Kidney epithelial cell (primary cell): ENCODE measurements around the gene MR1. TPM values are rescaled to one million over a fixed set of nuclear protein-coding genes. Genes with fewer than 3 reads are reported as not detected.

Experiments
- DNase-seq: peaks from one replicate; pipeline ENCODE4 v3.0.0-alpha.2; 2010; ENCODE audit warnings: low read depth
- H3K27me3 ChIP-seq: 2 replicates; pipeline ENCODE4 v1.6.0; 2011; ENCODE audit warnings: low read length; ENCODE audit not compliant: control insufficient read depth, insufficient read depth
- H3K36me3 ChIP-seq: 2 replicates; pipeline ENCODE4 v1.5.1; 2011; ENCODE audit warnings: low read length; ENCODE audit not compliant: control insufficient read depth, insufficient read depth
- H3K4me3 ChIP-seq: 2 replicates; pipeline ENCODE4 v1.5.1; 2011; ENCODE audit warnings: low read depth, mild to moderate bottlenecking, control low read depth, low read length
- CTCF ChIP-seq: IDR thresholded peaks from 2 replicates; pipeline ENCODE4 v1.5.1; 2011; ENCODE audit warnings: mild to moderate bottlenecking, moderate library complexity, low read length, control low read depth, inconsistent platforms; ENCODE audit not compliant: insufficient read depth, poor library complexity, severe bottlenecking
- total RNA-seq: library from RNA; depleted of rRNA; stranded (reverse); fragments of >200 nt; gene quantifications from 2 replicates; pipeline ENCODE4 v1.2.3, GENCODE V29; 2015

MR1 gene
- total RNA-seq, 1 donor from 2014 or later: 2.5 TPM

GRCh38 chr1:181076852-181077251 is 43.1 kb downstream of the MR1 start:
- Histone ChIP-seq H3K4me3 (no peak overlapping the region), H3K36me3 (no peaks in the 10 kb centered on the region), H3K27me3 (no peaks in the 10 kb centered on the region)
- DNase-seq: no peak
- no peak for TF ChIP-seq CTCF

- Histone ChIP-seq H3K36me3 (no peaks in the 10 kb centered on the region), H3K4me3 (no peak overlapping the region), H3K27me3 (no peaks in the 10 kb centered on the region)
- no peak for TF ChIP-seq CTCF
- no peak for DNase-seq
These were observed 43.9 kb downstream of the MR1 start for GRCh38 chr1:181077576-181078242.

- Histone ChIP-seq H3K27me3 (no peaks in the 10 kb centered on the region), H3K36me3 (no peaks in the 10 kb centered on the region), H3K4me3 (no peak overlapping the region)
- DNase-seq: no peak
- TF ChIP-seq CTCF: no peak
These were observed 45.6 kb downstream of the MR1 start for GRCh38 chr1:181079382-181079781.

GRCh38 chr1:181079920-181080319 is 46.1 kb downstream of the MR1 start:
- no peak for TF ChIP-seq CTCF
- Histone ChIP-seq H3K27me3 (no peaks in the 10 kb centered on the region), H3K36me3 (no peaks in the 10 kb centered on the region), H3K4me3 (no peak overlapping the region)
- no peak for DNase-seq

- Histone ChIP-seq H3K4me3 (no peak overlapping the region), H3K27me3 (no peaks in the 10 kb centered on the region), H3K36me3 (no peaks in the 10 kb centered on the region)
- no peak for TF ChIP-seq CTCF
- no peak for DNase-seq
These were observed 46.8 kb downstream of the MR1 start for GRCh38 chr1:181080556-181080955.

GRCh38 chr1:181081395-181081794 is 47.6 kb downstream of the MR1 start:
- DNase-seq: no peak
- Histone ChIP-seq H3K36me3 (no peaks in the 10 kb centered on the region), H3K27me3 (no peaks in the 10 kb centered on the region), H3K4me3 (no peak overlapping the region)
- no peak for TF ChIP-seq CTCF
